CD4-positive, alpha-beta T cell treated with Interleukin-4 for 4 hours (primary cell): ENCODE results near the gene CAVIN3.

Experiments used
- DNase-seq: peaks from one replicate; pipeline ENCODE4 v3.0.0-alpha.2; 2020

Gene CAVIN3, protein sequence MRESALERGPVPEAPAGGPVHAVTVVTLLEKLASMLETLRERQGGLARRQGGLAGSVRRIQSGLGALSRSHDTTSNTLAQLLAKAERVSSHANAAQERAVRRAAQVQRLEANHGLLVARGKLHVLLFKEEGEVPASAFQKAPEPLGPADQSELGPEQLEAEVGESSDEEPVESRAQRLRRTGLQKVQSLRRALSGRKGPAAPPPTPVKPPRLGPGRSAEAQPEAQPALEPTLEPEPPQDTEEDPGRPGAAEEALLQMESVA

DNA sequence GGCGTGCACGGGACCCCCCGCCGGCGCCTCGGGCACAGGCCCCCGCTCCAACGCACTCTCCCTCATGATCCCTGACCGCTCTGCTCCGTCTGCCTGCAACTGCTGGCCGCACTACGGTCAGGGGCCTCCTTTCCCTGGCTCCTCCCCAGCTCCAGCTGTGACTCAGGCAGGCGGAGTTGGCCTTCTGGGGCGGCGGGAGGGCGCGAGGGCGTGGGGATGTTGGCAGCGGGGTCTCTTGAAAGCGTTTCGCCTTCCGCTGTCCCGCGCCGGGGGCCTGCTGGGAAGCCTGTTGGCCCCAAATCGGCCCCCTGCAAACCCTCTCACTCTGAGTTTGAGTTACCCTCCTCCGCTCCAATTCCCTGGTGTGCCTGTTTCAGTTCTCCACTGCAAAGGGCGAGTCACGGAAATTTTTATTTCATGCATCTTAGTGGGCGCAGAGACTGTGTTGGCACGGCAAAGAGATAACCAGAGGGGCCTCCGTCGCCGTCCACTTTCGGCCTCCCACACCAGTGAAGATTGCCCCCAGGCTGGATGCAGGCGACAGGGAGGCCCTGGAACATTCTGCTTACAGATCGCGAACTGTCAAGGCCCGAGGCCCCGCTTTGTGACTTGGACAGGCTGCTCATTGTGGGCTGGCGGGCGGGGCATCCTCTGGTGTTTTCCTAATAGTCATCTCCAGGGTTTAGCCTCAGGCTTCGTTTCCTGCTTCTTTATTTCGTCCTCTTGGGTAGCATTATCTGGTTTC lies at the start of gene CAVIN3:
TSS of gene CAVIN3 (minus strand) at position 91 of the 745 bp plus-strand sequence. CDS start at position 66, 25 bp downstream.
- DNase-seq = no peak

DNA sequence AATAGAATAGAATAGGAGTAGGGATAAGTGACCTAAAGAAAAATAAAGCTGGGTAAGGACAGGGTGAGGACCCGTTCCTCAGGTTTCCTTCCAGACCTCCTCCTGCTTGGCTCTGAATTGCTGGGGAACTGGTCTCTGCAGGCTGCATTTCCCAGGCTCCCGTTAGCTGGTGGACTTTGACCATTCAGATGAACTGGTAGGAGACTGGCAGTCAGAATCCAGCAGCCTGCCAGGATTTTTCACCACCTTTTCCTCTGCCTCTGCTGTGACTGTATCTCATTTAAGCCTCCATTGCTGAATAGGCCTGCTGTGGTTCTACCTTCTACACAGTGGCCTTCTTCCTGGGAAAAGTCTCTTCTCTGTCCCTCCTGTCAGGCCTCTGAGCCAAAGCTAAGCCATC lies 45.4 kb upstream of the CAVIN3 start:
- DNase-seq = no peak

DNA sequence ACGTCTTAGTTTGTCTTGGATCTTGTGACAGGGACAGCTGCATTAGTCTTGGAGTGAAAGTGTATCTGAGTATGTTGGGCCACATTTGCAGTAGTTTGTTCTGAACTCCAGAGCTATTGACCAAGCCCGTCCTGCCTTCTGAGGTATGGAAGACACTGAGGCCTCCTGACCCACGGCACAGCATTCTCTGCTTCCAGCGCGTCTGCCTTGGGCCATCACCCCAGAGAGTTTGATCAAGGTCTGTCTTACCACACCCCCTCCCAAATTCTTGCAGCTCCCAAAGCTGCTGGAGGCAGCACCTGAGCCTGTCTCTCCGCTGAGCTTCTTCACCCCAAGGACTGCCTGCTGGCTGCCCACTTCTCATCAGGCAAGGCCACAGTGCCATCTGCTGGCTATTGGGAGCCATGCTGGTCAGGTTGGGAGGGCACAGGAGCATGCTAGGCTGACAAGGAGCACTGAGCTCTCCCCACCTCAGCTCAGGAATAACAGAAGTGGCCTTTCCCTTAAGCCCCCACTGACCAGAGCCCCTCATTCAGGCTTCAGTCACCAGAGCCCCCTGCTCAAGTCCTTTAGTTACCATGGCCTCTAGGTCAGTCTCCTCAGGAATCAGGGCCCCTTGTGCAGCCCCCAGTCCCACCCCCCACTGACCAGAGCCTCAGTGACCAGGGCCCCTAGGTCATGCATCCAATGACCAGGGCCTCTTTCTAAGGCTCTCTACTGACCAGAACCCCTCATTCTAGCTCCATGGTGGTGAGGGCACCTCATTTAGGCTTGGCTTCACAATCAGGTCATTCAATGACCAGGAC lies 42.8 kb upstream of the CAVIN3 start:
- DNase-seq = peak; percentile 44

DNA sequence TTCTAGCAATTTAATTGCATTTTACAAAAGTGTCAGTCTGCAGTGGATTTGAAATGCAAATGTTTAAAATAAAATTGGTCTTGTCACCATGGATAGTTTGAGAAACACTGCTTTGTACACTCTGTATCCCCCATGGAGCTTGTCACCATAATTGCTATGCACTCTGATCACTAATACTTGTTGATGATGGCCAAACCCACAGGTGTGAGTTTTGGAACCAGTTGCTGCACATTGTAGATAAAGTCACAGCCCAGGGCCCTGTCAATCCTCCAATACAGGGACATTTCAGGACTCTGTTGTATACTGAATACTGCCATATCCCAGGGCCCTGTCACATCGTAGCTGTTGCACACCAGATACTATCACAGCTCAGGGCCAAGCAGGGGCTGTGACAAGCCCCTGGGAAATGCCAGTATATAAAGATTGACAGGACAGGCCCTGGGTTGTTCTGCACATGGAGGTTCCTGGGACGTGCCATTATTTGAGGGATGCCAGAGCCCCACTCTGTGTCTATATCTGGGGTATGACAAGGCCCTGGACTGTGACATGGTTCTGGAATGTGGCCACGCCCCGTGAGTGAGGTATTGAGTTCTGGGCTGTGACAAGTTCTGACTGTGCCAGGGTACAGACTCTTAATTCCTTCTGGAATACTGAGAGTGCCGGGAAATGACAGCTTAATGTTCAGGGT lies 42.0 kb upstream of the CAVIN3 start:
- DNase-seq = no peak

DNA sequence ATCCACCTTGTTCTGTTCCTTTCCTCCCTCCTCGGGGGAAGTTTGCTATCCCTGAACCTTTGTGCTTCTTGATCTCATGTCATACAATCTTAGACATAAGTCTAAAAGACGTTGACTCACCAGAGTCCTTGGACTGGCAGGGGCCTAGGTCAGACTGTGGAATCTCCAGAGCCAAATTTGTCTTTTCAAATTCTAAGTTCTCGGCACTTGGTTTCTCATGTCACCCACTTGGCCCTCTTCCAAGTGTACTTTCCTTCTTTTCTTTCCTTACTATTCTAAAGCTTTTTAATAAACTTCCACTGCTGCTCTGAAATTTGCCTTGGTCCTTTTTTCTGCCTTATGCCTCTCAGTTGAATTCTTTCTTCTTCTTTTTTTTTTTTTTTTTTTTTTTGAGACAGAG lies 39.9 kb upstream of the CAVIN3 start:
- DNase-seq = no peak

DNA sequence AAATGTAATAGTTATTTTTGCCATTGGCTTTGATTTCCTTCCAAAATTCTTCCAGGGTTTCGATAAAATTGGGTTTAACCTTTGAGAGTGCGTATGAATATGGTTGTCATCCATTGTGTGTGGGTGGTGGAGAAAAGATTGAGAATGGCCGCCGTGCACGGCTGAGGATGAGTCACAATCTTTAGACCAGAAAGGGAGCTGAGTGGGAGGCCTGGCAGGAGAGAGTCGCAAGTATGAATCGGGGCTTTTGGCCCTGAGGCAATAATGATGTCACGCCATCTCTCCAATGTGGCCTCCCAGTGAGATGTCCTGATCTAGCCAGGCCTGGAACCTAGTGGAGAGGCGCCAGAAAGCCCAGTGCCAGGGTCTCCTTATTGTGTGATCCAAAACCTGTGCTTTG lies 36.9 kb upstream of the CAVIN3 start:
- no peak for DNase-seq

DNA sequence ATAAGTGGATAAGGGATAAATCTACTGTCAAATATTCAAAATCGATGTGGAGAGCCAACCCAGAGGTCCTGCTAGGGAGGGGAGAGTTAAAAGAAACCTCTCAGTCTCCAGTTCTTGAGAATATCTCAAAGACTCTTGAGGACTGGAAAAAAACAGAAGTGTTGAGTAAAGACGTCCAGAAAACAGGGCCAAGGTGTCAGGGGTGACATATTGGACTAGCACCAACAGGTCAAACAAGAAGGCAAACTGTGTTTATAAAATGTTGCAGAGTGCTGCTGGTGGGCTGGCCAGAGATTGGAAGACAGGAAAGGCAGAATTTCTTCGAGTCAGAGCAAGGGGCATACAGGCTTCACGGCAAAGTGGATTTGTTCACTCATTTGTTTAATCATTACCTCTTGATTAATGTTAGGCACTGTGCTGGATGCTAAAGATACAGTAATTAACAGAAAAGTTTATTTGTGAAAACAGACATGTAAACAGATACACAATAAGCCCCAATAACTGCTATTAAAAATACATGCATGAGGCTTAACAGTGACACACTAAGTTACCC lies 36.3 kb upstream of the CAVIN3 start:
- no peak for DNase-seq

DNA sequence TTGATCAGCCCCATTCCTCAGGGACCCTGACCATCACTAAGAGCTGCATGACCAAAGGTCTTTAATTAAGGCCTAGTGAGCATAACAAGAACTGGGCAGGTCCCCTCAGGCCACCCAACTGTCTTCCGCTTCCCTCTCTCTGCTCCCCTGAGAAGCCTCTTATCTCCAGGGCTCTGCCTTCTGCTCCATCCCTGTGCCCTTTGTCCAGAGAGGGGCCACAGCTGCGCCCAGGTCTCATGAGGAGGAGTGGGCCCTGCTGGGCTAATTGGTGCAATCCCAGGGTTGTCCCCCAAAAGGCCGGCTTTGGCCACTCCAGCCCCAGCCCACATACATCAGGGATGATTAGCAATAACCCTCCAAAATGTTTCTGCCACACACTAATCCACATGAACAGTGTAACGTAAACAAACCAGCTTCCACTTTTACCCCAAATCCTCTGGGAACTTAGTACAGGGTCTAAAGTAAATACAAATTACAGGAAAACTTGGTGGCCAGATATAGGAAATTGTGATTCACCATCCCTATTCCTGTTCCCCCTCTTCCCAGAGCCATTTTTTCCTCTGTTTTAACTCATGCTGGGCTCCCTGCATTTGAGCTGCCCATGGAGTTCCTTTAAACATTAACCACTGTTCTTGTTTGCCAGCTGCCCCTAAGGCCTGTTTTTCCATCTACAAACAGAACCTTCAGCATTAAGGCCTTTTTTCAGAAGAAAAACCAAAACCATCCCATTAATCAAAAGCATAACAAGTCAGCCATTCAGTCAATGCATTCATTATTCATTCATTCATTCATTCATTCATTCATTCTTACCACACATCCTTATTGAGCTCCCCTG lies 34.6 kb upstream of the CAVIN3 start:
- no peak for DNase-seq

DNA sequence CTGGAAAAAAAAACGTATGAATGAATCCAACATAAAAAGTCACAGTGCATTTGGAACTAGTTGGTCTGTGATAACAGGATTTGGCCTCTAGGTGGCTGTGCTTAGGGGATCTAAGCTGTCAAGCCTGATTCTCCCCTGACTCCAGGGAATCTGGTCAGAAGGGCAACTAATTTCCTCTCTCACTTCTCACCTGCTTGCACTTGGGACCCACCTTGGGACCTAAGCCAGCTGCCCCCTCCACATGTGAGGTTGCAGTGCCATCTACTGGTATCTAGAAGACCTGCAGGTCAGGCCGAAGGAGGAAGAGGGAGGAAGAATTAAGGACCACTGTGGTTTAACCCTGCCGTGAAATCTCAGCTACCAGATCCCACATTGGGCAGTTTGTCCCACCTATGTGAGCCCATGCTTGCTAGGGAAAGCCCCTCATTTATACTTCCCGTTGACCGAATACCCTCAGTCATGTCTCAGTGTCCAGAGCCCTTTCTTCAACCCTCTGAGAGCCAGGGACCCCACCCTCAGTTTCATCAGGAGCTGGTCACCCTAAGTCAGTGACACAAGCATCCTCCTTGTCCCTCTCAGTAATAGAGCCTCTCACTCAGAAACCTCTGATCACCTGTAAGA lies 33.2 kb upstream of the CAVIN3 start:
- DNase-seq = peak; percentile 48

DNA sequence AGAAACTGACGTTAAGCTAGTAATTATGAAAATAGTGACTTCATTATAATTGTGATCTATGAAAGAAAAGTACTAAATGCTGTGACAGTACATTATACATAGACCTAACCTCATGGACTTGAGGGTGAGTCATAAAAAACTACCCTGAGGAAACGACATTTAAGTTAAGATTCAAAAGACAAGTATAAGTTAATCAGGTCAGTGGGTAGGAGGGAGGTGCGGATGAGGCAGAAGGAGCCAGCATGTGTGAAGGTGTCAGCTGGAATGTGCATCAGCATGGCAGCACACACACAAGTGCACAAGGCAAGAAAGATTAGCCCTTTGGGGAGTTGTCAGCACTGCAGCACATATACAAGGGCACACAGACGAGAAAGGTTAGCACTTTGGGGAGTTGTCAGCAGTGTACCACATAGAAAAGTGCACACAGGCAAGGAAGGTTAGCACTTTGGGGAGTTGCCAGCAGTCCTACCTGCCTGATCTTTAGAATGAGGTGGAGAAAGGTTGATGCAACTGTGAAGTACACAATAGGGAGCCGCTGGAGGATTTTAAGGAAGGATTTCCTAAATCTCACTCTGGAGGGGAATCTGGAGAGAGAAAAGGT lies 31.6 kb upstream of the CAVIN3 start:
- no peak for DNase-seq

DNA sequence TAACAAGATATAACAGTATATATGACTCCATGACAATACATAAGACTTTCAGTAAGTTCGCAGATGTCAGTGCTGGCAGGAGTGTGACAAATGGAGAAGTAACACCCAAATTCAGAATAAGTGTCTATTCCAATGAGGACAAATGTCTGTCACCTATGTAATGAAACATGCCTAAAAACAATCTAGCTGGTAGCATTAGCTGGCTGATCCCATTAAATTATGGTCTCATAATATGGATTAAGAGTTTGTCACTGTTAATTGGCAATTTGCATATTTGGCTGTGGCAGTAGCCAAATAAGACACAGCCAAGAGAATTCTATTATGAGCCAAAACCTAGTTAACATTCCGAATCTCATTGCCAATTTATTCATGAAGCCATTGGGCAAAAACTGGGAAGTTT lies 30.2 kb upstream of the CAVIN3 start:
- DNase-seq = no peak

DNA sequence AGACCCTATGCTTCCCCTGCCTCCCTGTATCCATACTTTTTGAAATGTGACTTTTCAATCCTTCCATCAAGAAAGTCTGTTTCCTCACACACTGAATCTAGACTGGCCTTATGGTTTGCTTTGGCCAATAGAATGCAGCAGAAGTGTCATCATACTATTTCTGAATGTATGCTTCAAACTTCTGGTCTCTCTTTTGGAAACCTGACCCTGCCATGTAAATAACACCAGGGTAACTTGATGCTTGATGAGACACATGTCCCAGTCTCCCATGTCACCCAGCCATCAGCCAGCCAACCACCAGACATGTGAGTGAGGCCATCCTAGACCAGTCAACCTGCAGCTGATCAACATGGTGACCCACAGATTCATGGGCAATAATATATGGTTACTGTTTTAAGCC lies 29.7 kb upstream of the CAVIN3 start:
- DNase-seq = no peak

DNA sequence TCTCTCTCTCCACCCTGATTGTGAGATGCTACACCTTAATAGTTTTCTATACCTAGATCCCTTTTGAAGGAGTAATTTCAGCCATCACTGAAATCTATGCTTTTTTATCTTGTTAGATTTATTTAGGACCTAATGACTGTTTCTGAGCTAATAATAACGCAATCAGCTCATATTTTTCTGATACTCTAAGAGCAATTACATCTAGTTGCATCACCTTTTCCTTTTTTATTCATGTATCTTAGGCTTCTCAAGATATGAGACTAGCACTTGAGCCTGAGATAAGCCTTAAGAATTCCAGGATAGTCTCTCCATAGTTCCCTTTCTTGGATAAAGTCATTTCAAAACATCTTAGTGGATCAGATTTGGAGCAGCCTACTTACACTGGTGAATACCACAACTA lies 25.1 kb upstream of the CAVIN3 start:
- no peak for DNase-seq

DNA sequence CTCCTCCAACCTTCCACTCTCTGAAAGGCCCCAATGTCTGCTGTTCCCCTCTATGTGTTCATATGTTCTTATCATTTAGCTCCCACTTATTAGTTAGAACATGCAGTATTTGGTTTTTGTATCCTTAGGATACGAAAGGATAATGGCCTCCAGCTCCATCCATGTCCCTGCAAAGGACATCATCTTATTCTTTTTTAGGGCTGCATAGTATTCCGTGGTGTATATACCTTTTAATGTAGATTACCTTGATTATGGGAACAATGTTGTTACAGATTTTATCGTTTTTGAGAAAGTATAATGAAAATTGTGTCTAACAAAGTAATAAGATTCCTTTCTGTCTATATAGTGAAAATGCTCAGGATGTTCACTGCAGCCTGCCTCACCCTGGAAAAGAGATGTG lies 16.0 kb upstream of the CAVIN3 start:
- DNase-seq = no peak

DNA sequence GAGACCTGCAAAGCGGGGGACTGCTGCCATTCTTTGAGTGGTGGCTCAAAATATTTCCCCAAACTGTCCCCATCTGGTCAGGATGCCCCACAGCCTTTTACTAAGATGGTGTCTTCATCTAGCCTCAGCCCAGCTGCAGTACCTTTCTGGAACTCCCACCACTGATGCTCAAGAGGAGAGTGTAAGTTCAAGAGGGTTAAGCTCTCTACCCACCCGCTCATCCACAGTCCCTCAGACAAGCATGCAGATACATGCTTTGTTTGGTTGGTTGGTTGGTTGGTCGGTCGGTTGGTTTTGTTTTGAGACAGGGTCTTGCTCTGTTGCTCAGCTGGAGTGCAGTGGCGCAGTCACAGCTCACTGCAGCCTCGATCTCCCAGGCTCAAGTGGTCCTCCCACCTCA lies 14.5 kb upstream of the CAVIN3 start:
- DNase-seq = no peak

DNA sequence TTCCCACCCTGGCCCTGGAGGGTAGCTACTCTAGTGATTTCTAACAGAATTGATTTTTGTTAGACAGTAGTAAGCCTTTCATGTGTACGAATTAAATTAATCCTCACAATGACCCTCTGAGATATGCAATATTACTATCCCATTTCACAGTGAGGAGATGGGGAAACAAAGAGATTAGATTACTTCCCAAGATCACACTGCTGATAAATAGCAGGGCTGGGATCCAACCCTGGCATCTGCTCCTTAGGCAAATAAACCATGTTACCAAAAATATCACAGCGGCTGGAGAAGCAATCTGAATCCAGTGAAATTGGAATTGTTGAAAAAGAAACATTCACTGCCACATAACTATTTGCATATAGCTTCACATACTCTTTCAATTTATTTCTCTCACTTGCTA lies 12.8 kb upstream of the CAVIN3 start:
- DNase-seq = no peak

DNA sequence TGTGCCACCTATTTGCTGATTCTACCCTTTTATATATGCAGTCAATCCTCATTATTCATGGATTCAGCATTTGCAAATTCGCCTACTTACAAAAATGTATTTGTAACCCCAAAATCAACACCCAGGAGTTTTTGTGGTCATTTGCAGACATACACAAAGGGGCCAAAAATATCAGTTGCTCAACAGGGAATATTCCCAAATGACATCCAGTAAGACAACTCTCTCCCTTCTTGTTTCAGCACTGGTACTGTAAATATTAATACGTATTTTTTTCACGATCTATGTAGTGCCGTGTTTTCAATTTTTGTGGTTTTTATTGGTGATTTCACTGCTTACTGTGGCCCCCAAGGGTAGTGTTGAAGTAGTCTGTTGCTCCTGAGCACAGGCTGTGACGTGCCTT lies 11.8 kb upstream of the CAVIN3 start:
- DNase-seq = no peak

DNA sequence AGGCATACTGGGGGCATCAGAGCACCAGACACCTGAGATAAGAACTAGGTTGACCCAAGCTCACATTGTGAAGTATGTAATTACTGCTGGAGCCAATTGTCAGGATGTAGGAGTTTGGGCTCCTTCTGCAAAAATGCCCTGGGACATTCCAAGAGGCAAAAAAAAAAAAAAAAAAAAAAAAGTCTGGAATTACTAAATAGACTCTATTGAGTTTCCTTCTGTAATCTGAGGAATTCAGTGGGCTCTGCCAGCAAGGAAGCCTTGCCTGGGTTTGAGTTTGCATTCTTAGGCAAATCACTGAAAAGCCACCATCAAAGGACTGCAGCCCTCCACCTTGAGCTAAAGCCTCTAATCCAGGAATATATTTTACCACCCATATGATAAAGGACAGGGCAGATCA lies 8.0 kb upstream of the CAVIN3 start:
- DNase-seq = no peak

DNA sequence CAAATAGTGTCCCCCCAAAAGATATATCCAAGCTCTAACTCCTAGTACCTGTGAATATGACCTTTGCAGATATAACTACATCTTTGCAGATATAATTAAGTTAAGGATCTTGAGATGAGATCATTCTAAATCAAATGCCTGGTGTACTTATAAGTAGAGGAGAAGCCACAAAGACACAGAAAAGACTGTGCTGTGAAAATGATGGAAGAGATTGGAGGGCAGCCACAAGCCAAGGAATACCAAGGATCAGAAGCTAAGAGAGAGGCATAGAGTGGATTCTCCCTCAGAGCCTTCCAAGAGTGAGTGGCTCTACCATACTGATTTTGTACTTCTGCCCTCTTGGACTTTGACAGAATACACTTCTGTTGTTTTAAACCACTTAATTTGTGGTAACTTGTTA lies 7.5 kb upstream of the CAVIN3 start:
- DNase-seq = no peak

DNA sequence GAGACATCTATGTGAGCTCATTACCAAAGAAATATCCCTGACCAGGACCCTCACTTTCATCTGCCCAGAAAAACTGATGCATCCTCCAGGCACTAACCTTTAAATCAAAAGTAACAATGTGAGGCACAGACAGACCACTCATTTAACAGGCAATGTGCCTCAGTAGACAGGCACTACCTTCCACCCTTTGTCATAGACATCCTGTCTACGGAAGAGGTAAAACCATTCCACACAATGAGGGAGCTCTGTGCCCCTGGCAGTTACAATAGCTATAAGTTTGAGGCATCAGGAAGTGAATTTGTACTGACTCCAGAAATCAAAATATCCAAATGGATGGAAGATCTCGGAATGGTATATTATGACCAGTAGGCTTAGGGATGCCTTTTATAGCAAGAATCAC lies 6.7 kb upstream of the CAVIN3 start:
- no peak for DNase-seq

DNA sequence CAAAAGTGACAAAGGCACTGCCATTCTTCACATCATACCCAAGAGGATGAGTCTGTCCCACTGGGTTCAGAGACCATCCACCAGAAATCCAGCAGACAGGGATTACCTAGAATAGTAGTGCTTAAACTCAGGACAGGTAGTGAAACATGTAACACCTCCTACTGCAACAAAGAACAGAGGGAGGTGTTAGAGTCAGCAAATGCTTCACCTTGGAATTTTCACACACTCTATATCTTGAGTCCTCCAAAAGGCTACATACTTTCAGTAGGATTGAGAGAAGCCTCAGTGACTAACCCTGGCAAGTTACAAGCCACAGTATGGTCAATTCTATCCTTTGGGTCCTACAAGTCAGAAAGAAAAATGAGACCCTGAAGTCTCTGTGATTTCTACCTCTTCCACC lies 6.0 kb upstream of the CAVIN3 start:
- DNase-seq = no peak
